ENCODE results near the gene FAM83F. TPM values are rescaled to one million over a fixed set of nuclear protein-coding genes. Genes with fewer than 3 reads are reported as not detected.

Gene FAM83F
- polyA plus RNA-seq, 1 experiment: not detected

GRCh38 chr22:40019100-40019499 lies 24.3 kb downstream of the FAM83F start:
- POLR2A ChIA-PET: no interaction called here
- H3K27me3 ChIP-seq (ENCODE audit: control insufficient read depth, insufficient read depth, low read length): peaks cover 3% of the 10 kb centered on the region
- no peaks in the 10 kb centered on the region for H3K36me3 ChIP-seq (ENCODE audit: control insufficient read depth, insufficient read depth, low read length)
- DNase-seq (ENCODE audit: low read depth): no peak
- no peak for TF ChIP-seq CTCF (IDR thresholded peaks at IDR 0.05; ENCODE audit: insufficient read depth, low read depth, low read length)
- CTCF ChIA-PET: no interaction called here
- no peak overlapping the region for H3K4me3 ChIP-seq (ENCODE audit: low read depth, low read length)

GRCh38 chr22:40020956-40021355 lies 26.2 kb downstream of the FAM83F start:
- POLR2A ChIA-PET: interaction anchor here (0.6 kb wide), 1 partner anchor 7 kb away, joined by 3 read pairs; no protein-coding TSS in a partner anchor
- 0 out of 2 replicates have a peak, but pooled peaks cover 3% of the 10 kb centered on the region for H3K27me3 ChIP-seq (ENCODE audit: control insufficient read depth, insufficient read depth, low read length)
- H3K36me3 ChIP-seq (ENCODE audit: control insufficient read depth, insufficient read depth, low read length): no peaks in the 10 kb centered on the region
- CTCF ChIA-PET: interaction anchor here (0.9 to 22.4 kb wide), 2 partner anchors 8 to 482 kb away, joined by 3 to 476 read pairs; partner anchors contain the start of gene RPS19BP1
- no peak overlapping the region for H3K4me3 ChIP-seq (ENCODE audit: low read depth, low read length)
- TF ChIP-seq CTCF (IDR thresholded peaks at IDR 0.05; ENCODE audit: insufficient read depth, low read depth, low read length): no peak
- DNase-seq (ENCODE audit: low read depth): no peak

GRCh38 chr22:40021401-40022000 lies 26.7 kb downstream of the FAM83F start:
- Histone ChIP-seq H3K36me3 (ENCODE audit: control insufficient read depth, insufficient read depth, low read length) (no peaks in the 10 kb centered on the region), H3K27me3 (ENCODE audit: control insufficient read depth, insufficient read depth, low read length) (0 out of 2 replicates have a peak, but pooled peaks cover 3% of the 10 kb centered on the region), H3K4me3 (ENCODE audit: low read depth, low read length) (no peak overlapping the region)
- ChIA-PET POLR2A (interaction anchor here (0.6 kb wide), 1 partner anchor 8 kb away, joined by 3 read pairs; no protein-coding TSS in a partner anchor), CTCF (interaction anchor here (0.8 to 22.4 kb wide), 3 partner anchors 8 to 482 kb away, joined by 3 to 476 read pairs (median 3); partner anchors contain the start of gene RPS19BP1)
- no peak for TF ChIP-seq CTCF (IDR thresholded peaks at IDR 0.05; ENCODE audit: insufficient read depth, low read depth, low read length)
- no peak for DNase-seq (ENCODE audit: low read depth)

- CTCF ChIA-PET: interaction anchor here (0.8 to 22.4 kb wide), 4 partner anchors 13 to 483 kb away, joined by 3 to 476 read pairs (median 4); partner anchors contain the start of gene RPS19BP1
- POLR2A ChIA-PET: no interaction called here
Measured at GRCh38 chr22:40022536-40023240, 27.9 kb downstream of the FAM83F start.

More at GRCh38 chr22:40022536-40023240, 27.9 kb downstream of the FAM83F start:
- no peaks in the 10 kb centered on the region for H3K36me3 ChIP-seq (ENCODE audit: control insufficient read depth, insufficient read depth, low read length)
- TF ChIP-seq CTCF (IDR thresholded peaks at IDR 0.05; ENCODE audit: insufficient read depth, low read depth, low read length): no peak
- no peak overlapping the region for H3K4me3 ChIP-seq (ENCODE audit: low read depth, low read length)
- no peak for DNase-seq (ENCODE audit: low read depth)
- 0 out of 2 replicates have a peak, but pooled peaks cover 3% of the 10 kb centered on the region for H3K27me3 ChIP-seq (ENCODE audit: control insufficient read depth, insufficient read depth, low read length)
